Panc1 (cell line): ENCODE data around the gene C2orf66. TPM values are rescaled to one million over a fixed set of nuclear protein-coding genes. Genes with fewer than 3 reads are reported as not detected.

Experiments
- ATAC-seq: fragments of 200-7000 bp; cut with Tn5 transposase; 2 replicates; pipeline ENCODE4 v1.9.1; 2020; ENCODE audit warnings: mild to moderate bottlenecking, moderate library complexity
- Bru-seq: library from RNA; stranded (reverse); fragments of 400-500 nt; gene quantifications from one replicate; lab custom pipeline; 2021; lab: Mats Ljungman, UMichigan
- BruChase-seq, 2 experiments: library from RNA; stranded (reverse); fragments of 400-500 nt; gene quantifications; one replicate each; lab custom pipeline; 2021; lab: Mats Ljungman, UMichigan
- BruUV-seq: library from RNA; stranded (reverse); fragments of 400-500 nt; replicated peaks from 2 replicates; lab custom pipeline; 2021; lab: Mats Ljungman, UMichigan
- CTCF ChIA-PET: fragments of 300-600 bp; sonication (Branson Sonifier 250); formaldehyde crosslinking; loops from one replicate; lab custom pipeline; 2022; ENCODE audit warnings: antibody characterized with exemption; lab: Charles Lee
- POLR2A ChIA-PET: fragments of 300-600 bp; sonication (Branson Sonifier 250); formaldehyde crosslinking; loops from one replicate; lab custom pipeline; 2022; ENCODE audit warnings: antibody characterized with exemption; lab: Charles Lee
- DNase-seq: peaks from one replicate; pipeline ENCODE4 v3.0.0-alpha.2; 2010; ENCODE audit warnings: low read depth, low spot score
- H3K27ac ChIP-seq: 2 replicates; pipeline ENCODE4 v1.5.1; 2011; ENCODE audit warnings: mild to moderate bottlenecking, low read length, inconsistent platforms
- H3K27me3 ChIP-seq: fragments of 200-500 bp; sonication (Bioruptor generic); 2 replicates; pipeline ENCODE4 v1.6.0; 2014; ENCODE audit warnings: low read length, inconsistent platforms; ENCODE audit not compliant: control insufficient read depth, insufficient read depth
- H3K36me3 ChIP-seq: fragments of 200-500 bp; sonication (Bioruptor generic); 2 replicates; pipeline ENCODE4 v1.5.1; 2014; ENCODE audit warnings: inconsistent platforms, mild to moderate bottlenecking, low read length, moderate library complexity; ENCODE audit not compliant: control insufficient read depth, insufficient read depth
- H3K4me1 ChIP-seq: 2 replicates; pipeline ENCODE4 v1.5.1; 2011; ENCODE audit warnings: inconsistent platforms, mild to moderate bottlenecking, low read length, moderate library complexity; ENCODE audit not compliant: control insufficient read depth, insufficient read depth
- H3K4me3 ChIP-seq, 2 experiments: 2 replicates each; pipeline ENCODE4 v1.5.1; 2011 to 2012; ENCODE audit warnings: low read depth in 2 of 2, low read length in 2 of 2, mild to moderate bottlenecking in 2 of 2, inconsistent platforms in 1 of 2, moderate library complexity in 1 of 2
- H3K9me3 ChIP-seq: fragments of 200-500 bp; sonication (Bioruptor generic); 2 replicates; pipeline ENCODE4 v1.5.1; 2014; ENCODE audit warnings: low read depth, mild to moderate bottlenecking, inconsistent platforms, low read length, moderate library complexity; ENCODE audit not compliant: control insufficient read depth, insufficient read depth
- POLR2AphosphoS5 ChIP-seq: IDR thresholded peaks from 2 replicates; pipeline ENCODE4 v1.6.1; 2012; ENCODE audit warnings: mild to moderate bottlenecking, low read depth, low read length, moderate library complexity
- SIN3A ChIP-seq: IDR thresholded peaks from 2 replicates; pipeline ENCODE4 v1.6.1; 2012; ENCODE audit warnings: low read depth, mild to moderate bottlenecking, low read length, moderate library complexity, borderline replicate concordance; ENCODE audit not compliant: insufficient read depth
- TCF7L2 ChIP-seq: IDR thresholded peaks from 2 replicates; pipeline ENCODE4 v1.6.1; 2011; ENCODE audit warnings: mild to moderate bottlenecking, low read depth, low read length, inconsistent platforms
- in situ Hi-C: cut with HindIII; loops from 2 replicates; pipeline ENCODE4 v1.10.0; 2016; ENCODE audit warnings: low sequenced_read_pairs, low pct_unique_long_range_greater_than_20kb
- intact Hi-C: fragments of 100-400 bp; cut with micrococcal nuclease; formaldehyde crosslinking; loops from one replicate; pipeline ENCODE4 v1.10.0; 2022; ENCODE audit not compliant: unreplicated experiment
- long read RNA-seq: library from polyadenylated mRNA; unstranded; transcript quantifications from one replicate; pipeline ENCODE4 v2.0.0, GENCODE V29; 2021; ENCODE audit not compliant: unreplicated experiment
- polyA plus RNA-seq: library from polyadenylated mRNA; unstranded; fragments of >200 nt; gene quantifications from one replicate; pipeline ENCODE4 v1.2.1, GENCODE V29; 2012; ENCODE audit warnings: missing spikeins; ENCODE audit not compliant: insufficient read length
- total RNA-seq: library from RNA; stranded (reverse); gene quantifications from one replicate; pipeline ENCODE4 v1.2.1, GENCODE V29; 2021; ENCODE audit not compliant: unreplicated experiment
- TF ChIP-seq, protein P1 (sequence below), 2 experiments: IDR thresholded peaks; 2 replicates each; pipeline ENCODE4 v1.6.1; 2011 to 2012; ENCODE audit warnings: low read depth in 2 of 2, control low read depth in 1 of 2, low read length in 1 of 2, mild to moderate bottlenecking in 1 of 2, moderate library complexity in 1 of 2; ENCODE audit not compliant: insufficient read depth in 1 of 2
- TF ChIP-seq, protein P2 (sequence below): fragments of 450-650 bp; IDR thresholded peaks from 2 replicates; pipeline ENCODE4 v1.5.1; 2017; ENCODE audit warnings: mild to moderate bottlenecking

The C2orf66 gene
- 0.33 TPM for total RNA-seq
- not detected for polyA plus RNA-seq
- percentile 45 among the genes with signal in this experiment for Bru-seq, nascent RNA
- BruChase-seq, experiment 1, labeled RNA remaining after a 2-hour chase, result percentile 66 among the genes with signal in this experiment
- BruChase-seq, experiment 2, labeled RNA remaining after a 6-hour chase, result percentile 51 among the genes with signal in this experiment
- long read RNA-seq, result 0 reads

DNA sequence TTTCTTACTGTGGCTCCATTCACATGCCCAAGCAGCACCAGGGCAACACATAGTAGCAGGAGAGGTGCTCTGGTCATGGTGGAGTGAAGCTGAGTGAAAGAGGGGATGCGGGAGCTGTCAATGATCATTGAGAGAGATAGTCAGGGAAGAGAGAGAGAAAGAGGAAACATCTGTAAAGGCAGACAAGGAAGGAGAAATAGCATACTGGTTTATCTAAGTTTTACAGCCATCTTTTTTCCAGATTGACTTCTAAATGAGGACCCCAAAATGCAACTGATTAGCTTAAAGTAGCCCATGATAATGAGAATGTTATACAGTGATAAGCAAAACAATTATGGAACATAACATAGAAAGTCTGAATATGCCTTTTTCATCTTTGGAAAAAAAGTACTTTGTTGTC, at the start of gene C2orf66:
Gene C2orf66 (minus strand): TSS at position 96 of the 400 bp plus-strand sequence. CDS start 19 bp downstream, at position 77.
- in situ Hi-C loops (no loop called here), intact Hi-C loops (no loop called here)
- Histone ChIP-seq H3K27me3 (peaks cover 2% of the 10 kb centered on the region; the same call in 1 of the 2 replicates), H3K9me3 (no peaks in the 10 kb centered on the region), H3K4me3 (no peak within 1 kb of the TSS), H3K4me1 (no peaks in the 10 kb centered on the region), H3K27ac (no peak within 1 kb of the TSS), H3K36me3 (no peaks in the 10 kb centered on the region)
- no TSS peak for BruUV-seq
- TF ChIP-seq, protein P1, sequence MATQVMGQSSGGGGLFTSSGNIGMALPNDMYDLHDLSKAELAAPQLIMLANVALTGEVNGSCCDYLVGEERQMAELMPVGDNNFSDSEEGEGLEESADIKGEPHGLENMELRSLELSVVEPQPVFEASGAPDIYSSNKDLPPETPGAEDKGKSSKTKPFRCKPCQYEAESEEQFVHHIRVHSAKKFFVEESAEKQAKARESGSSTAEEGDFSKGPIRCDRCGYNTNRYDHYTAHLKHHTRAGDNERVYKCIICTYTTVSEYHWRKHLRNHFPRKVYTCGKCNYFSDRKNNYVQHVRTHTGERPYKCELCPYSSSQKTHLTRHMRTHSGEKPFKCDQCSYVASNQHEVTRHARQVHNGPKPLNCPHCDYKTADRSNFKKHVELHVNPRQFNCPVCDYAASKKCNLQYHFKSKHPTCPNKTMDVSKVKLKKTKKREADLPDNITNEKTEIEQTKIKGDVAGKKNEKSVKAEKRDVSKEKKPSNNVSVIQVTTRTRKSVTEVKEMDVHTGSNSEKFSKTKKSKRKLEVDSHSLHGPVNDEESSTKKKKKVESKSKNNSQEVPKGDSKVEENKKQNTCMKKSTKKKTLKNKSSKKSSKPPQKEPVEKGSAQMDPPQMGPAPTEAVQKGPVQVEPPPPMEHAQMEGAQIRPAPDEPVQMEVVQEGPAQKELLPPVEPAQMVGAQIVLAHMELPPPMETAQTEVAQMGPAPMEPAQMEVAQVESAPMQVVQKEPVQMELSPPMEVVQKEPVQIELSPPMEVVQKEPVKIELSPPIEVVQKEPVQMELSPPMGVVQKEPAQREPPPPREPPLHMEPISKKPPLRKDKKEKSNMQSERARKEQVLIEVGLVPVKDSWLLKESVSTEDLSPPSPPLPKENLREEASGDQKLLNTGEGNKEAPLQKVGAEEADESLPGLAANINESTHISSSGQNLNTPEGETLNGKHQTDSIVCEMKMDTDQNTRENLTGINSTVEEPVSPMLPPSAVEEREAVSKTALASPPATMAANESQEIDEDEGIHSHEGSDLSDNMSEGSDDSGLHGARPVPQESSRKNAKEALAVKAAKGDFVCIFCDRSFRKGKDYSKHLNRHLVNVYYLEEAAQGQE (IDR thresholded peaks at IDR 0.05; ENCODE audit: insufficient read depth in 1 of 2, low read depth in 2 of 2, low read length in 1 of 2), result no peak
- ChIA-PET POLR2A (no interaction called here), CTCF (no interaction called here)
- no peak for ATAC-seq
- DNase-seq, result no peak

DNA sequence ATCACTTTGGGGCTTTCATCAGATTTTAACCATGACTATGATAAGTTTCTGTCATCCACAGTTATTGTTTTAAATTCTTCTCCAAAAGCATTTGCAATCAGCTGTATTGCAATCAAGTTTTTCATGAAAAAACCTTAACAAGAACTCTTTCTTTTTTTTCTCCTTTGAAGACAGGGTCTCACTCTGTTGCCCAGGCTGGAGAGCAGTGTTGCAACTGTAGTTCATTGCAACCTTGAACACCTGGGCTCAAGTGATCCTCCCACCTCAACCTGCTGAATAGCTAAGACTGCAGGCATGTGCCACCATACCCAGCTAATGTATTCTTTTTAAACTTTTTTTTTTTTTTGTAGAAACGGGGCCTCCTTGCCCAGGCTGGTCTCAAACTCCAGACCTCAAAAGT, 45.5 kb upstream of the C2orf66 start:
- intact Hi-C loops, result no loop called here
- H3K36me3 ChIP-seq, result no peaks in the 10 kb centered on the region

More for the DNA sequence above, 45.5 kb upstream of the C2orf66 start:
- in situ Hi-C loops, result no loop called here
- ChIA-PET CTCF (no interaction called here), POLR2A (interaction anchor here (0.7 kb wide), 1 partner anchor 135 kb away, joined by 8 read pairs; no protein-coding TSS in a partner anchor)
- BruUV-seq, result no TSS peak
- DNase-seq, result no peak
- H3K27ac ChIP-seq, result no peak overlapping the region
- no peaks in the 10 kb centered on the region for H3K27me3 ChIP-seq
- H3K4me1 ChIP-seq, result peaks cover 6% of the 10 kb centered on the region; the same call in 1 of the 2 replicates
- H3K4me3 ChIP-seq, result no peak overlapping the region
- TF ChIP-seq, protein P1 (IDR thresholded peaks at IDR 0.05; ENCODE audit: insufficient read depth in 1 of 2, low read depth in 2 of 2, low read length in 1 of 2), result no peak
- TF ChIP-seq, protein P2, sequence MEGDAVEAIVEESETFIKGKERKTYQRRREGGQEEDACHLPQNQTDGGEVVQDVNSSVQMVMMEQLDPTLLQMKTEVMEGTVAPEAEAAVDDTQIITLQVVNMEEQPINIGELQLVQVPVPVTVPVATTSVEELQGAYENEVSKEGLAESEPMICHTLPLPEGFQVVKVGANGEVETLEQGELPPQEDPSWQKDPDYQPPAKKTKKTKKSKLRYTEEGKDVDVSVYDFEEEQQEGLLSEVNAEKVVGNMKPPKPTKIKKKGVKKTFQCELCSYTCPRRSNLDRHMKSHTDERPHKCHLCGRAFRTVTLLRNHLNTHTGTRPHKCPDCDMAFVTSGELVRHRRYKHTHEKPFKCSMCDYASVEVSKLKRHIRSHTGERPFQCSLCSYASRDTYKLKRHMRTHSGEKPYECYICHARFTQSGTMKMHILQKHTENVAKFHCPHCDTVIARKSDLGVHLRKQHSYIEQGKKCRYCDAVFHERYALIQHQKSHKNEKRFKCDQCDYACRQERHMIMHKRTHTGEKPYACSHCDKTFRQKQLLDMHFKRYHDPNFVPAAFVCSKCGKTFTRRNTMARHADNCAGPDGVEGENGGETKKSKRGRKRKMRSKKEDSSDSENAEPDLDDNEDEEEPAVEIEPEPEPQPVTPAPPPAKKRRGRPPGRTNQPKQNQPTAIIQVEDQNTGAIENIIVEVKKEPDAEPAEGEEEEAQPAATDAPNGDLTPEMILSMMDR, result no peak
- TF ChIP-seq TCF7L2, result no peak
- TF ChIP-seq SIN3A, result no peak
- no peak for TF ChIP-seq POLR2AphosphoS5
- ATAC-seq, result no peak
- no peaks in the 10 kb centered on the region for H3K9me3 ChIP-seq
